Erythroblast (primary cell): Measurements from ENCODE around the gene CTRL.
"Not testable (repeated sequence)": the region's sequence is repeated elsewhere in the genome, so short reads cannot be mapped to it uniquely, and the experiment has no call there.

ENCODE experiments used
- DNase-seq, 2 experiments: peaks; one replicate each; lab custom pipeline; 2025; lab: John Stamatoyannopoulos, UW
- GATA1 ChIP-seq: IDR thresholded peaks from 2 replicates; pipeline ENCODE4 v1.6.1; 2011; ENCODE audit warnings: low read depth, mild to moderate bottlenecking, control low read depth, low read length, moderate library complexity
- POLR2A ChIP-seq: IDR thresholded peaks from 2 replicates; pipeline ENCODE4 v1.6.1; 2011; ENCODE audit warnings: mild to moderate bottlenecking, low read length

CTRL gene

GRCh38 chr16:67941469-67942199 lies 10.0 kb upstream of the CTRL start:
- no peak for DNase-seq
- no peak for TF ChIP-seq POLR2A
- no peak for TF ChIP-seq GATA1

GRCh38 chr16:67940446-67941089 lies 8.9 kb upstream of the CTRL start:
- no peak for TF ChIP-seq POLR2A
- TF ChIP-seq GATA1: no peak
- peak; percentile 37 to 60 for DNase-seq

GRCh38 chr16:67939507-67940445 lies 8.1 kb upstream of the CTRL start:
- TF ChIP-seq POLR2A (no peak), GATA1 (no peak)
- DNase-seq: no peak

- not testable (repeated sequence) for DNase-seq
Observed at GRCh38 chr16:67937713-67938112, 6.1 kb upstream of the CTRL start.

GRCh38 chr16:67936880-67937605 lies 5.4 kb upstream of the CTRL start:
- TF ChIP-seq POLR2A (no peak), GATA1 (no peak)
- no peak for DNase-seq

GRCh38 chr16:67936124-67936879 lies 4.6 kb upstream of the CTRL start, which contains the start of gene PSMB10:
Gene PSMB10, minus strand, starts transcription at chr16:67936850. Its CDS starts 101 bp downstream, at chr16:67936749.
- TF ChIP-seq GATA1: no peak
- TF ChIP-seq POLR2A: peak; percentile 51
- DNase-seq: peak; percentile 78 to 85

GRCh38 chr16:67935402-67936123 lies 3.9 kb upstream of the CTRL start:
- DNase-seq: peak; percentile 92 to 93
- TF ChIP-seq GATA1 (no peak), POLR2A (peak; percentile 85)

GRCh38 chr16:67935101-67935401 lies 3.4 kb upstream of the CTRL start:
- TF ChIP-seq POLR2A (no peak), GATA1 (no peak)

GRCh38 chr16:67934306-67935100 lies 2.8 kb upstream of the CTRL start:
- DNase-seq: no peak
- TF ChIP-seq POLR2A: no peak
- no peak for TF ChIP-seq GATA1

More at GRCh38 chr16:67935101-67935401, 3.4 kb upstream of the CTRL start:
- DNase-seq: no peak

- TF ChIP-seq GATA1 (no peak), POLR2A (no peak)
- DNase-seq: no peak
Observed at GRCh38 chr16:67933805-67934204, 2.1 kb upstream of the CTRL start.

GRCh38 chr16:67932462-67932840 lies 789 bp upstream of the CTRL start:
- TF ChIP-seq GATA1 (no peak), POLR2A (no peak)
- DNase-seq: no peak

GRCh38 chr16:67930678-67931211 lies 917 bp downstream of the CTRL start:
- no peak for TF ChIP-seq GATA1
- DNase-seq: no peak
